Measurements from ENCODE around the gene ACSL5.
"Not testable (repeated sequence)": the region's sequence is repeated elsewhere in the genome, so short reads cannot be mapped to it uniquely, and the experiment has no call there.

Gene ACSL5

DNA sequence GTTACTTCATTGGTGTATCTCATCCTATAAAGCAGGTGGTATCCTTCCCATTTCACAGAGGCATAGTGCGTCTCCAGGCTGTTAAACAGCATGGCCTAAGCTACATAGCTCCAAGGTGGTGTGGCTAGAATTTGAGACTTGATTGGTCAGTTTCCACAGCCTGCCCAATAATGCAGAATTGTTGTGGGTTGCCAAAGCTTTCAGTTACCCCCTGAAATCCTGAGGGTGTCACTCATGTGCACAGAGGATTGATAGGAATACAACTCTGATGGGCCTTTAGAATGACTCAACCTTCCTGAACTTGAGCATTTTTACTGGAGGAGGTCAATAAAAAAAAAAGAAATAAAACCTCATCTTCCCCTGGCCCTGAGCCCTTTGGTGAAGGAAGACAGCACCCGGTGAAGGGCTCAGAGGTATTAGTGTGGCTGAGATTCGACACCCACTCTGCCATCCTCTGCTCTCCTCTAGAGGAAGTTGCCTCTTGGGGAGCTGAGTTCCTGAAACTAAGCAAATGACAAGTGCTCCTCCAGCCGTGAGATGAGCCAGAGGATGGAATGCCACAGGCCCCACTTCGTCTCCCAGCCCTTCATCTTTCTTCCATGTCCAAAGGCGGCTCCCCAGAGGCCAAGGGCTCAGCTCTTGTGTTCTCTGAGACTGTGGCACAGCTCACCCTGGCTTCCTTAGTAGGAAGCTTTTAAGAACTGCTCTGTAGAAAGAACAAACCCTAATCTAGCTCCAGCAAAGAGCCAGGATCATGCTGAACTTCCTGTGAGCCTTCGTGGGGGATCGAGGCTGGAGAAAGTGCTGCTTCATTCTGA is 1.0 kb downstream of the ACSL5 start:
- in situ Hi-C loops (cut with MboI; ENCODE audit: low sequenced_read_pairs): no loop called here

- in situ Hi-C loops (cut with MboI; ENCODE audit: low sequenced_read_pairs): no loop called here
Observed at GRCh38 chr10:112375721-112376395, 1.9 kb downstream of the ACSL5 start.

- in situ Hi-C loops (cut with MboI; ENCODE audit: low sequenced_read_pairs): no loop called here
Observed at GRCh38 chr10:112376396-112376790, 2.5 kb downstream of the ACSL5 start.

DNA sequence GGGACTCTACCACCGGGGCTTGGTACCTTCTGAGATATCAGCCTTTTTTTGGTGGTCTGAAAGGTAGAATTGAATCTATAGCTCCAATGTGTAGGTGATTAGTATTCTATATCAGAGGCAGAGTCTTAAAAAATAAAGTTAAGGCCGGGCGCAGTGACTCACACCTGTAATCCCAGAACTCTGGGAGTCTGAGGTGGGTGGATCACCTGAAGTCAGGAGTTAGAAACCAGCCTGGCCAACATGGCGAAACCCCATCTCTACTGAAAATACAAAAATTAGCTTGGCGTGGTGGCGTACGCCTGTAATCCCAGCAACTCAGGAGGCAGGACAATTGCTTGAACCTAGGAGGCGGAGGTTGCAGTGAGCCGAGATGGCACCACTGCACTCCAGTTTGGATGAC is 3.2 kb downstream of the ACSL5 start:
- in situ Hi-C loops (cut with MboI; ENCODE audit: low sequenced_read_pairs): not testable (repeated sequence)

DNA sequence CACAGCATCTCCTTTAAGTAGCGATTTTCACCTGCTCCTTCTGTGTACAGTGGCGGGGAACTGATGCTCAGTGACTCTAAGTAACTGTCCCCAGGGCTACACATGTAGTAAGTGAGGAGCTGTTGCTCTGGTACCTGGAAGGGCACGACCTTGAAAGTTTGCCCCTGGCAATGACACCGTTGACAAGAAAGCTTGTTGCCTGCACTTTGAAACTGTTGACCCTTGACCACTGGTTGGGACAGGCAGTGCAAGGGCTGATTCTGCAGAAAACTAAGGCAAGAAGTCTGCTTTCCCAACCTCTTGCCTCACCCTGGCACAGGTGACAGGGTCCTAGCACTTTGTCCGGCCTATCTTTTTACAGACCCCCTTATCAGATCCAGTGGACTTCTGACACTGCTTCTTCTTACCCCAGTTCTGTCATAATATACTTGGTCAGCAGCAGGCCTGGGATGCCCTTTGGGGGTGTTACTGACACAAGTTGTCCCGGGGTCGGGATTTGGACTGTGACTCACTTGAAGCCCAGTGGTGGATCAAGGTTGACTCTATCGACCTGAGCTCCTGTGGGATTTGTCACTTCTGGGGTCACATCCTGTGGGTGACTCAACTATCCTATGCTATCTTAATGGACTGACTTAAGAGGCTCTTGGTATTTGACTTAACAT is 5.8 kb downstream of the ACSL5 start:
- in situ Hi-C loops (cut with MboI; ENCODE audit: low sequenced_read_pairs): no loop called here

- in situ Hi-C loops (cut with MboI; ENCODE audit: low sequenced_read_pairs): no loop called here
Observed at GRCh38 chr10:112382515-112383235, 8.8 kb downstream of the ACSL5 start.

GRCh38 chr10:112383325-112383724 is 9.4 kb downstream of the ACSL5 start:
- in situ Hi-C loops (cut with MboI; ENCODE audit: low sequenced_read_pairs): no loop called here

- in situ Hi-C loops (cut with MboI; ENCODE audit: low sequenced_read_pairs): no loop called here
Observed at GRCh38 chr10:112384141-112384540, 10.2 kb downstream of the ACSL5 start.

DNA sequence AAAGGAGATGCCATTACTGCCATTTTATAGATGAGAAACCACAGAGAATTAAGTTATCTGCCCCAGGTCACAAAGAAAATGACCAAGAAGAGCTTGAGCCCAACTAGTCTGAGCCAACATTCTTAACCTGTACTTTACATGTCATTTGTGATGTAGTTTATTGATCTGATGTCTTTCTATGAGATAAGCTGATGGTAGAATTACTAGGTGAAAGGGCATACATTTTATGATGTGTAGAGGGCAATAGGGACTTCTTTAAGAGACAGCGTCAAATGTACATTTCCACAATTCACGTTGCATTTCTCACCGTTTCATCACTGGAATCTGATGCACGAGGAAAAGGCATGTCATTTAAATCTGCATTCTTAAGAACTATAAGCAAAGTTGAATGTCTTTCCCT is 11.3 kb downstream of the ACSL5 start:
- in situ Hi-C loops (cut with MboI; ENCODE audit: low sequenced_read_pairs): no loop called here

- in situ Hi-C loops (cut with MboI; ENCODE audit: low sequenced_read_pairs): not testable (repeated sequence)
Observed at GRCh38 chr10:112388056-112388455, 14.1 kb downstream of the ACSL5 start.

- in situ Hi-C loops (cut with MboI; ENCODE audit: low sequenced_read_pairs): no loop called here
Observed at GRCh38 chr10:112388548-112388947, 14.6 kb downstream of the ACSL5 start.

DNA sequence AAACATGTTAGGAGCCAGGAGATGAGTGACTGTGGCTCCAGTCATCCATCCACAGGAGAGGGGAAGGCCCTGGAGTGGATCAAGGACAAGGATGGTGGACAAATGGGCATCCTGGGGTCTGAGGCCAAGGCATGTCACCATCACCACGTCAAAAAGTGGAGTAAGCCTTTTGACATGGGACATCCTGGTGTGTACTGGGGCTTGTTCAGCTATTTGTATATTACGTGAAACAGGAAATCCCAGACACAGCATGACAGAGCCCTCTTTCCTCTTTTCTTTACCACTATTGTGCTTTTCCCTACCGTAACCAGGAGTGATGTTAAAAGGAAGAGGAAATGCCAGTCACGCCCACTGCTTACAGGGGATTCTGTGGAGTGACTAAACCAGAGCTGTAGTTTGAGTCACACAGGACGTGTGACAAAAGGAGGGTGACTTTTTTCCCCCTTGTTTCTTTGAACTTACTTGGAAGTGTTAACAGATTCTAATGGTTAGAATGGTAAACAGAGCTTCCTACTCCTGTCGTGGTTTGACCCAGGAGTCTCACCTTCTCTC is 15.4 kb downstream of the ACSL5 start:
- in situ Hi-C loops (cut with MboI; ENCODE audit: low sequenced_read_pairs): no loop called here

DNA sequence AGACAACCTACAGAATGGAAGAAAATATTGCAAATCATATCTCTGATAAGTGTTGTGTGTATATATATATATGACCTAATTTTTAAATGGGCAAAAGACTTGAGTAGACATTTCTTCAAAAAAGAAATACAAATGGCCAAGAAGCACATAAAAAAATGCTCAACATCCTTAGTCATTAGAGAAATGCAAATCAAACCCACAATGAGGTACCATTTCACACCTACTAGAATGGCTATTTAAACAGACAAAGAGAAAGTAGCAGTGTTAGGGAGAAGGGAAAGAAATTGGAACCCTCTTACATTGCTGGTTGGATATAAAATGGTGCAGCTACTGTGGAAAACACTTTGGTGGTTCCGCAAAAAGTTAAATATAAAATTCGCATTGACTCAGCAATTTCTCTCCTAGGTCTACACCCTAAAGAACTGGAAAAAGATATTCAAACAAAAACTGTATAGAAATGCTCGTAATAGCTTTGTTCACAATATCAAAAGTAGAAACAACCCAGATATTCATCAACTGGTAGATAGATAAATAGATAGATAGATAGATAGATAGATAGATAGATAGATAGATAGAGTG is 16.3 kb downstream of the ACSL5 start:
- in situ Hi-C loops (cut with MboI; ENCODE audit: low sequenced_read_pairs): no loop called here

GRCh38 chr10:112393341-112393740 is 19.4 kb downstream of the ACSL5 start:
- in situ Hi-C loops (cut with MboI; ENCODE audit: low sequenced_read_pairs): no loop called here

DNA sequence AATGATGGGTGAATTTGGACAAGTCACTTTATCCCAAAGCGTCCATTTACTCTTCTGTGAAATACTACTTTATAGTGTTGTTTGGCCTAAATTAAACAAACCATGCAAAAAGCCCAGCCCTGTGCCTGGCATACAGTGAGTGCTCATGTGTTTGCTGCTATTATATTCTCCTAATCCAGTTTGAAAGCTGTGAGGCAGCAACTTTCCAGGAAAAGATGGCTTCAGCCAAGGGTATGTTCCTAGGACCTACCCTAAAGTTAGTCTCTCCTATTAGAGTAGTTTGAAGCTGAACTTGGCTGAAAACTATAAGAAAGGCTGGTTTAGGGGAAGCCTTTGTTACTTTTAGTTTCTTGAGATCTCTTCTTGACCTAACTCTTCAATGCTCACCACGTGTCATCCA is 19.9 kb downstream of the ACSL5 start:
- in situ Hi-C loops (cut with MboI; ENCODE audit: low sequenced_read_pairs): no loop called here

DNA sequence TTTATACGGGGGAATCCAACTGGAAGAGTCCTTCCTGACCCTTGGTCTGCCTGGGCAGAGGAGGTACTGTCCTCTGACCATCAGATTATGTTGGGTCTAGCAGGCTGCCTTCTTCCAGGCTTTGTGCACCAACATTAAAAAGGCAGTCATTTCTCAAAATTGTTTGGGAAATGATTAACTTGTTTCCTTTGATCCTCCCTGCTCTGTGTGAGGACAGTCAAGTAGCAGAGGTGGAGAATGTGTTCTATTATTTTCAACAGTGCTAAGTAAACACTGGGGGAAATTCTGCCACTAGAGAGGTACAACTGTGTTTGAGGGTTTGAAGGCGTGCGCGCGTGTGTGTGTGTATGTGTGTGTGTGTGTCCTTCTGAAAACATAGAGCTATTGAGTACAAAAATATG is 20.6 kb downstream of the ACSL5 start:
- in situ Hi-C loops (cut with MboI; ENCODE audit: low sequenced_read_pairs): no loop called here

DNA sequence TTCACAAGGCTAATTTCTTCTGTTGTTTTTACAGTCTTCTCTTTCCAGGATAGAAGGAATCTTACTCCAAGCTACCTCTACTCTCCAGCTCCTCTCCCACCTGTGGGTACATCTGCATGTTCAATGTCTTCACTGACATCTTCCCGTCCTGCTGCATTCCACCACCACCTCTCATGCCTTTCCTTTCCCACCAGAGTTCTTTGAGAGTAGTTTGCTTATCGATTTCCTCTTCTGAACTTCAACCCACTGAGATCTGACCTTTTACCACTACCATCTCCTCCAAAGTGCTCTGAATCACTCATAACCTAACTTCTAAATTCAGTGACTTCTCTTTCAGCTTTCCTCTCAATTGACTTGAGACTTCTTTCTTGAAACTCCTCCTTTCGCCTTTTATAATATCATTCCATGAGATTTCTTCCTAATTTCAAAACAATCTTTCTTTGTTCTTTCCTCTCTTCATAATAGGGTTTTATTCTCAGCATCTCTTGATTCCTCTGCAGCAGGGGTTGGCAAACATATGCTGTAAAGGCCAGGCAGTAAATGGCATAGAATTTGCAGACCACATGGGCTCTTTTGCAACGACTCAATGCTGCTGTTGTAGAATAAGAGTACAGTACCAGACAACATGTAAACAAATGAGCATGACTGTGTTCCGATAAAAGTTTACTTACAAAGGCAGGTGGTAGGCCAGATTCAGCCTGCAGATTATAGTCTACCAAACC is 22.1 kb downstream of the ACSL5 start:
- in situ Hi-C loops (cut with MboI; ENCODE audit: low sequenced_read_pairs): no loop called here

- in situ Hi-C loops (cut with MboI; ENCODE audit: low sequenced_read_pairs): no loop called here
Observed at GRCh38 chr10:112397592-112397991, 23.7 kb downstream of the ACSL5 start.

GRCh38 chr10:112402917-112403316 is 29.0 kb downstream of the ACSL5 start:
- in situ Hi-C loops (cut with MboI; ENCODE audit: low sequenced_read_pairs): no loop called here

DNA sequence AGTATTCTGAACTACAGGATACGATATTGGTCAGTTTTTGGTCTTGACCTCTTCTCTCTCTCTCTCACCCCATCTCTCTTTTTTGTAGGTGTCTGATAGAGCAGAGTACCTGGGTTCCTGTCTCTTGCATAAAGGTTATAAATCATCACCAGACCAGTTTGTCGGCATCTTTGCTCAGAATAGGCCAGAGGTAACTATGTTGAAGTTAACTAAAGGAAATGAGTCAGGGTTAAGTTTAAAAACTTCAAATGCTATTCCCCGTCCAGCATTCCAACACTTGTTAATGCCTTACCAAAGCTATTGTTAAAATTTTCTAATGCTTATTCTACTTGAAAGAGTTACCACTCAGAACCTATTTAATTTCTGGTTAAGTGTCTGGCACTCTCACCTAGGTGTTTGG is 30.7 kb downstream of the ACSL5 start:
- in situ Hi-C loops (cut with MboI; ENCODE audit: low sequenced_read_pairs): no loop called here

Data from hTERT RPE-1 (cell line).